Measurements from ENCODE around the gene ITCH.
A peak's percentile ranks its signal among the peaks of the same experiment; 100 is the strongest.

Gene ITCH

DNA sequence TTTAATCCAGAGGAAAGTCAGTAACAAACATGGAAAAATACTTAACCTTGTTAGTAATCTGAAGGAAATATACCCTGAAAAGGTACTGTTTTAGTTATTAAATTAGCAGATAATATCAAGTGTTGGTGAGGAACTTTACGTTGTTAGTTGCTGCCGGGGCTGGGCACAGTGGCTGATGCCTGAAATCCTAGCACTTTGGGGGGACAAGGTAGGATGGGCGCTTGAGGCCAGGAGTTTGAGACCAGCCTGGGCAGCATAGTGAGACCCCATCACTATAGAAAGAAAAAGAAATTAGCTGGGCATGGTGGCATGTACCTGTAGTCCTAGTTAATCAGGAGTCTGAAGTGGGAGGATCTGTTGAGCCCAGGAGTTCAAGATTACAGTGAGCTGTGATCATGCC, 80.5 kb downstream of the ITCH start:
- TF ChIP-seq, protein P1, sequence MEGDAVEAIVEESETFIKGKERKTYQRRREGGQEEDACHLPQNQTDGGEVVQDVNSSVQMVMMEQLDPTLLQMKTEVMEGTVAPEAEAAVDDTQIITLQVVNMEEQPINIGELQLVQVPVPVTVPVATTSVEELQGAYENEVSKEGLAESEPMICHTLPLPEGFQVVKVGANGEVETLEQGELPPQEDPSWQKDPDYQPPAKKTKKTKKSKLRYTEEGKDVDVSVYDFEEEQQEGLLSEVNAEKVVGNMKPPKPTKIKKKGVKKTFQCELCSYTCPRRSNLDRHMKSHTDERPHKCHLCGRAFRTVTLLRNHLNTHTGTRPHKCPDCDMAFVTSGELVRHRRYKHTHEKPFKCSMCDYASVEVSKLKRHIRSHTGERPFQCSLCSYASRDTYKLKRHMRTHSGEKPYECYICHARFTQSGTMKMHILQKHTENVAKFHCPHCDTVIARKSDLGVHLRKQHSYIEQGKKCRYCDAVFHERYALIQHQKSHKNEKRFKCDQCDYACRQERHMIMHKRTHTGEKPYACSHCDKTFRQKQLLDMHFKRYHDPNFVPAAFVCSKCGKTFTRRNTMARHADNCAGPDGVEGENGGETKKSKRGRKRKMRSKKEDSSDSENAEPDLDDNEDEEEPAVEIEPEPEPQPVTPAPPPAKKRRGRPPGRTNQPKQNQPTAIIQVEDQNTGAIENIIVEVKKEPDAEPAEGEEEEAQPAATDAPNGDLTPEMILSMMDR (IDR thresholded peaks at IDR 0.05; ENCODE audit: low read depth, low read length) = no peak
- DNase-seq (ENCODE audit: extremely low read depth, low read depth) = no peak

DNA sequence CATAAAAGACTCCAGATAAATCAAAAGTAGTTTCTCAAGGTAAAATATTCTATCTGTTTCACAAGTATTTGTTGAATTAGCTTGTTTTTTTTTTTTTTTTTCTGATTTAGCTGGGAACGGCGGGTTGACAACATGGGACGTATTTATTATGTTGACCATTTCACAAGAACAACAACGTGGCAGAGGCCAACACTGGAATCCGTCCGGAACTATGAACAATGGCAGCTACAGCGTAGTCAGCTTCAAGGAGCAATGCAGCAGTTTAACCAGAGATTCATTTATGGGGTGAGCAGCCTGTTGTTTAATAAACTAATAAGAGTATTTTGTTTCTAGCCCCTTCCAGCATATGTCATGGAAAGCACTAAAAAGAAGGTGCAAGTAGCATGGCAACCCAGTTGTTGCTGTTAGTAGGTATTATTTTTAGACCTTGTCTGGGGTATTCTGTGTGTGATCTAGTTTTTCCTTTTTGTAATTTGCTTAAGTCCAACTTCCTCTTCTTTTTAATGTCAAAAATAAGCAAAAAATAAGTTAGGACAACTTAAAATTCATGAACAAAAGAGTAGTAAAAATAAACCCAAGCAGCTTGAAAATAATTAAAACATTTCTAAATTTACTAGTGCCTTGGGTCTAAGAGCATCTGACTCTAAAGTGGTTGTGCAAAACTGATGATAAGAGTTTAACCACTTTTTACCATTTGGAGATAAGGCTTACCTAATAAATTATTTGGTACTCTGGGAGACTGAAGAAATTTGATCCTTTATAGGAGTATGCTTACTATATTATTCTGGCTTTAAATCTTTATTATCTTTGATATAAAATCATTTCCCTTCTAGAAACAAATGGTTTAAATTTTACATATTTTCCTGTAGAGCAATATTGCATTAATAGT, 82.3 kb downstream of the ITCH start:
- no peak for DNase-seq (ENCODE audit: extremely low read depth, low read depth)
- TF ChIP-seq, protein P1 (IDR thresholded peaks at IDR 0.05; ENCODE audit: low read depth, low read length) = no peak

DNA sequence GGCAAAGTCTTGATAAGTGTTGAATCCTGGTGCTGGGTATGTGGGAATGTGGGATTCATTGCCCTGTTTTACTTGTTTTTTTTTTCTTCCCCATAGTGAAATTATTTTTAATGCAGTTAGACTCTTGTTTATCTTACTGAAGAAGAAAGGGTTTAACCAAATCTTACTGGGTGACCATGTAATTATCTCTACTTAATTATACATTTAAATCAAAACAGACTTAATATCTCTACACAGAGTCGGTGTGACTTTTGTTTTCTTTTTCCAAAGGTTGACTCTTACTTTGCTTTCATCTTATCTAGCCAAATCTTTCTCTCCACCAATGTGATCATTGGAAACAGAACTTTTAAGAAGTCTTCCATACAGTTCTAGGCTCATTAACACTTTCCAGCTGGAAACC, 85.4 kb downstream of the ITCH start:
- TF ChIP-seq, protein P1 (IDR thresholded peaks at IDR 0.05; ENCODE audit: low read depth, low read length) = no peak
- DNase-seq (ENCODE audit: extremely low read depth, low read depth) = no peak

DNA sequence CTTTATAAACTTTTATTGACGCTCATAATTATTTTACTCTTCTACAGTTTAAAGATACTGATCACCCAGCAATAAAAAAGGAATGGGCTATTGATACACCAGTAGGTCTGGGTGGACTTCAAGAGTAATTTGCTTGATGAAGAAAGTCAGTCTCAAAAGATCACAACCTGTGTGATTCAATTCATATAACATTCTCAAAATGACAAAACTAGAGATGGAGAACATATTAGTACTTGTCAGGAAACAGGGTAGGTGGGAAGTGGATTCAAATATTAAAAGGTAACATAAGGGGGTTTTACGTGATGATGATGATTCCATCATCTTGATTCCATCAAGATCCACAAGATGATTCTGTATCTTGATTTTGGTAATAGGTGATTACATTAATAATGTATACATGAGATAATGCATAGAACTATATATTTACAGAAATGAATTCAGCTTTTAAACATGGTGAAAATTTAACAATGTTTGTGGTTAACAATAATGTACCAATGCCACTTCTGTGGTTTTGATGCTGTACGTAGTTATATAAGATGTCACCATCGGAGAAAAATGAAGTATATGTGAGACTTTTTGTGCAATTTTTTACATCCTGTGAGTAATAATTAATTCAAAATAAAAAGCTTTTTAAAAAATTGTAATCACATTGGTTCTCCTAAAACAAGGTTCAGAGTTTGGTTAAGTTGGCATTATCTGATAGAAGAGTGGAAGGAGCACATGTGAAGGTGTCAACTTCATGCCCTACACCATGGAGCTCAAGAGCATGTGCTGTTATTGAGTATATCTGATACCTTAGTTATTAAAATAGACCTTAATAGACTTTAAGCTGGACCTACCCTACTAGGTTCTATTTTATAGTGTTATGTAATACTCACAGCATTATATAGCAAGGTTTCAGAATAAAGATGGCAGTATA, 86.9 kb downstream of the ITCH start:
- no peak for DNase-seq (ENCODE audit: extremely low read depth, low read depth)

DNA sequence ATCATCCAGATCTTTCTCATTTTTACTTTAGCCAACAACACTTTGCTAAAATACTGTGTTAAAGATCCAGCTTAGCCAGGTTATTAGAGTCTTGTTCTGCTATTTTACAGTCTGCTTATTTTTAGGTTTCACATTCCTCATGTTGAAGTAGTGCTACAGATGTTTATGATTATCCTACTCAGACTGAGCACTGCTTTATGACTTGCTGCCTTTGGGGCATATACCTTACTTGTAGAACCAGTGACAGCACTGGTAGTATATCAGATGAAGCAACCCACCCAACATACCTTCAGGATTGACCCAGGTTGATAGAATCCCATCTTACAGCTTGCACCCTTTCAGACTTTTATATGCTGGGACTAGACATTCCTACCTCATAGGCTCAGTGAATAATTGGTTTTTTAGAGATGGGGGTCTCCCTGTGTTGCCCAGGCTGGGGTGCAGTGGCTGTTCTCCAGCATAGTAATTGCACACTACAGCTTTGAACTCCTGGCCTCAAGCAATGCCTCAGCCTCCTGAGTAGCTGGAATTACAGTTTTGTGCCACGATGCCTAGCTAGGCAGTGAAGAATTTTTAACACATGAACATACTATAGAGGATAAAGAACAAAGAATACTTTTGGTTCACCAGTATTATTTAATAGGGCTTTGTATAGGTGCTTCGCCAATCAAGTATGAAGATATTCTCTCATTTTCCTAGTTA, 89.4 kb downstream of the ITCH start:
- peak; percentile 27 for DNase-seq (ENCODE audit: extremely low read depth, low read depth)
- TF ChIP-seq, protein P1 (IDR thresholded peaks at IDR 0.05; ENCODE audit: low read depth, low read length) = no peak

More for the DNA sequence above, 86.9 kb downstream of the ITCH start:
- TF ChIP-seq, protein P1 (IDR thresholded peaks at IDR 0.05; ENCODE audit: low read depth, low read length) = no peak

DNA sequence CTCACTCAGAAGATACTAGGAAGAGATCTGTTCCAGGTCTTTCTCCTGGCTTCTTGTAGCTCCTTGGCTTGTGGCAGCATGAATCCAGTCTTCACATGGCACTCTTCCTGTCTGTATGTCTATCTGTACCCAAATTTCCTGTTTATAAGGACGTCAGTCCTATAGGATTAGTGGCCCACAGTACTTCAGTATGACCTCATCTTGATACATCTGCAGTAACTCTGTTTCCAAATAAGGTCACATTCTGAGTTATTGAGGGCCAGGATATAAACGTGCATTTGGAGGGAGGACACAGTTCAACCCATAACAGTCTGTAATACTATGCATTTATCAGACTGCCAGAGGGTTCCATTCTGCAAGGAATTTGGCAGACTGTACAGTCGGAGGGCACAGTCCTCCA, 95.6 kb downstream of the ITCH start:
- TF ChIP-seq, protein P1 (IDR thresholded peaks at IDR 0.05; ENCODE audit: low read depth, low read length) = no peak
- DNase-seq (ENCODE audit: extremely low read depth, low read depth) = no peak

Data from AG09319 (cell line).